GM12874 (cell line): ENCODE measurements around the gene EP400.

Experiments used
- TF ChIP-seq, protein P1 (sequence below): IDR thresholded peaks from 2 replicates; pipeline ENCODE4 v1.5.1; 2011; ENCODE audit warnings: low read depth, mild to moderate bottlenecking, control low read depth, low read length, moderate library complexity; ENCODE audit not compliant: insufficient read depth

Gene EP400

DNA sequence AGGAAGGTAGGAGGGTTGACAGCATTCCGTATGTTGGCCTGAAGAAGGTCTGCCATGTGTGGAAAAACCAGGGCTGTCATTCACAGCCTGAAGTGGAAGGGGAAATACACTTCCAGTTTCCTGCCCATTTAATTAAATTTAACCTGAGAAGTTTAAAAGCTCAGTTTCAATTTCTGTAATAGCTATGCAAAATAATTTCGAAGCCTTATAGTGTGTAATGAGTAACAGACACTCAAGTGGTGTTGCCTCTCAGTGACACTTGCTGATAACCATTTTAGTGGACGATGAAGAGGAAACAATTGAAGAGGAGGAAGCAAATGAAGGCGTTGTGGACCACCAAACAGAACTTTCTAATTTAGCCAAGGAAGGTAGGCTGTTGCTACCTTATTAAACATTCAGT lies 44.8 kb downstream of the EP400 start:
- TF ChIP-seq, protein P1, sequence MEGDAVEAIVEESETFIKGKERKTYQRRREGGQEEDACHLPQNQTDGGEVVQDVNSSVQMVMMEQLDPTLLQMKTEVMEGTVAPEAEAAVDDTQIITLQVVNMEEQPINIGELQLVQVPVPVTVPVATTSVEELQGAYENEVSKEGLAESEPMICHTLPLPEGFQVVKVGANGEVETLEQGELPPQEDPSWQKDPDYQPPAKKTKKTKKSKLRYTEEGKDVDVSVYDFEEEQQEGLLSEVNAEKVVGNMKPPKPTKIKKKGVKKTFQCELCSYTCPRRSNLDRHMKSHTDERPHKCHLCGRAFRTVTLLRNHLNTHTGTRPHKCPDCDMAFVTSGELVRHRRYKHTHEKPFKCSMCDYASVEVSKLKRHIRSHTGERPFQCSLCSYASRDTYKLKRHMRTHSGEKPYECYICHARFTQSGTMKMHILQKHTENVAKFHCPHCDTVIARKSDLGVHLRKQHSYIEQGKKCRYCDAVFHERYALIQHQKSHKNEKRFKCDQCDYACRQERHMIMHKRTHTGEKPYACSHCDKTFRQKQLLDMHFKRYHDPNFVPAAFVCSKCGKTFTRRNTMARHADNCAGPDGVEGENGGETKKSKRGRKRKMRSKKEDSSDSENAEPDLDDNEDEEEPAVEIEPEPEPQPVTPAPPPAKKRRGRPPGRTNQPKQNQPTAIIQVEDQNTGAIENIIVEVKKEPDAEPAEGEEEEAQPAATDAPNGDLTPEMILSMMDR: no peak

DNA sequence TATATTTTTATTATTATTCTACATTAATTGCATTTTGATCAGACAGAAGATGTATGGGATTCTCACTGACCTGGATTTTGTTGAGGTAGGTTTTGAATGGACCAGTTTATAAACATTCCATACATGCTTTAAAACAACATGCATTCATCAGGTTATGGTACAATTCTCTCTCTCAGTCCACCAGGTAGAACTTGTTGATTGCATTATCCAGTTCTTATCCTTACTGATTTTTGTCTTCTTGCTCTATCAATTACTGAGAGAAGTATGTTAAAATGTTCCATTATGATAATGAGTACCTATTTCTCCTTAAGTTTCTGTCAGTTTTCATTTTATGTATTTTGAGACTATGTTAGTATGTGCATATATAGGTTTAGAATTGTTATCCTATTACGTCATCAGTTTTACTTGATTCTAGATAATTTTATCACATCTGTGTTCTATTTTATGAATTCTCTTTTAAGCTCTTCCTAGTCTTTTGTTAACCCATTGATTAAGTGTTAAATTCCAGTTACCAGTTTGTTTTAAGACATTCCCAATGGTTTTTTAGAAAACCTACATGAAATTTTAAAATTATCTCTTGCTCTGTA lies 50.6 kb downstream of the EP400 start:
- TF ChIP-seq, protein P1: no peak

DNA sequence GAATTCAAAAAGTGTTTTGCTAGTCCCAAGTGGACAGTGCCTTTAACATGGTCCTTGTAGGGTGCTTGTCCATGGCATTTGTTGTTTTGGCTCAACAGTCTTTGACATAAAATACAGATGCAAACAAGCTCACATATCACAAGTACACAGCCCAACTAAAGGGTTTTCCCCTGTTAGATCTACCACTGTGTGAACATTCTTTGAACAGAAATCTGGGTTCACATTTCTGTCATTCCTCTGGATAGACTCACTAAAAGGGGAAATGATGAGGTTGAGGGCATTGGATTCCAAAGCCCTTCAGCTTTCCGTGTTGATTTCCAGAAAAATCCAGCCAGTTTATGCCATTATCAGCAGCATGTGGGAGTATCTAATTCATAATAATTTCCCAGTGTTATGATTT lies 54.1 kb downstream of the EP400 start:
- TF ChIP-seq, protein P1: no peak

DNA sequence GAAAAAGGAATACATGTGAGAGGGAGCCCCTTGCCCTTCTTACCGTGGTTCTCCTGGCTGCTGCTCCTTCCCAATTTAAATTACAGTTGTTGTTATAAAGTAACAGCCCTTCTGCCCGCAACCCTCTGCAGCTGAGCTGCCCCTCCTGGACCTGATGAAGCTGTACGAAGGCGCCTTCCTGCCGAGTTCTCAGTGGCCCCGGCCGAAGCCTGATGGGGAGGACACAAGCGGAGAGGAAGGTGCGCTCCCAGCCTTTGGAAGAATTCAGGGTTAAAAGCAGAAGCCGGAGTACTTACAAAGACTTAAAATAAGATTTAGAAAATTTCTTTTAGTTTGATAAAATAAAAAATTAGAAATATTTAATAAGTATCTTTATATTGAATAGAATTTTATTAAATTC lies 55.2 kb downstream of the EP400 start:
- TF ChIP-seq, protein P1: no peak

DNA sequence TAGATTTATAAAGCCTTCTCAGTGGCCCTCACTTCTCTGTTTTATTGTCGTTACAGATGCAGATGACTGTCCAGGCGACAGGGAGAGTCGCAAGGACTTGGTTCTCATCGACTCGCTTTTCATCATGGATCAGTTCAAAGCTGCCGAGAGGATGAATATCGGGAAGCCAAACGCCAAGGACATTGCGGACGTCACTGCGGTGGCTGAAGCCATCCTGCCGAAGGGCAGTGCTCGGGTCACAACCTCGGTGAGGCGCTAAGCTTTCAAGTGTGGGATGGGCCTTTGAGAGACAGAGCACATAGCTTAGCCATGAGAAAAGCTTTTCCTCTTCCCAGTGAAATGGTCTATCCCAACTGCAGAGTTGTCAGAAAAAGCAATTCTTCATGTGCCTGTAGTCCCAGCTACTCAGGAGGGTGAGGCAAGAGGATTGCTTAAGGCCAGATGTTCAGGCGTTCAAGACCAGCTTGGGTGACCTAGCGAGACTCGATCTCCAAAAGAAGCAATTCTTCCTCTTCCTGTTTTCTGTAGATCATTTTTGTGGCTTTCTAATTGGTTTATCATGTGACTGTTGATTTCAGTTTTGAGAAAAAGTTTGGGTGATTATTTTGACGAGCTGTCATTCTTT lies 56.4 kb downstream of the EP400 start:
- TF ChIP-seq, protein P1: no peak

DNA sequence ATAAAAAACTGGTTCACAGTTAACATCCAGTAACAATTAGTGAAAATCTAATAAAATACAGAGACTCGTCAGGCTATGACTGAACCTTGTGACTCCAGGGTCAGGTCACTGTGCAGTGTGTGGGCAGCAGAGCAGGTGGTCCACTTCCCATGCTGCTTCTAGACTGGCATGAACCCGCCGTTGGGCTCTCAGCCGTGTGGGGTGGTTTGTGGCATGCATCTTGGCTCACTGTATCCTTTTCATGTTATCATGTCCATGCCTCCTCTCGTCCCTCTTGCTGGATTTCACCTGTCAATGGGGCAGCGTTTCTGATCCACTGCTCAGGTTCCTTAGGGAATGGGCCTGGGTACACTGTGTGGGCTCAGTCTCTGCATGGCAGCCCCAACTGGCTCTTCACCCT lies 57.3 kb downstream of the EP400 start:
- TF ChIP-seq, protein P1: no peak

DNA sequence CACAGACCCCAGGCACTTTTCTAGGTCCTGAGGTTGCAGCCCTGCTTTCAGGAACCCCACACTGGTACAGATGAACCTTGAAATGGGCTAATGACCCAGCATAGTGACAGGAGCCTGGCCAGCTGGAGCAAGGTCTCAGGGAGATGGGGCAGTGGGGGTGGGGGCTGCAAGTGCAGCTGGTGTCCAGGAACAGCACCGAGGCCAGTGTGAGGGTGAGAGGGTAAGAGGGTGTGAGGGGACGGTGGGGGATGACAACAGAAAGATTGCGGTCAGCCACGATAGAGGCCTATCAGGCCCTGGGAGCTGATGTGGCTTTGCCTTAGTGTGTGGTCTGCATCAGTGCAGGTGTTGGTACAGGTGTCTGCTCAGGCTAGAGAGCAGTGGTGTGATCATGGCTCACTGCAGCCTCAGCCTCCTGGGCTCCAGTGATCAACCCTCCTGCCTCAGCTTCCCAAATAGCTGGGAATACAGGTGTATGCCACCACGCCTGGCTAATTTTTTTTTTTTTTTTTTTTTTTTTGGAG lies 59.7 kb downstream of the EP400 start:
- TF ChIP-seq, protein P1: no peak
